ENCODE data around the gene NFE2L2. TPM values are rescaled to one million over a fixed set of nuclear protein-coding genes. Genes with fewer than 3 reads are reported as not detected.

NFE2L2 gene
- total RNA-seq, 4 donors from 2014 or later: 41.6 to 105 (median 65.2) TPM

DNA sequence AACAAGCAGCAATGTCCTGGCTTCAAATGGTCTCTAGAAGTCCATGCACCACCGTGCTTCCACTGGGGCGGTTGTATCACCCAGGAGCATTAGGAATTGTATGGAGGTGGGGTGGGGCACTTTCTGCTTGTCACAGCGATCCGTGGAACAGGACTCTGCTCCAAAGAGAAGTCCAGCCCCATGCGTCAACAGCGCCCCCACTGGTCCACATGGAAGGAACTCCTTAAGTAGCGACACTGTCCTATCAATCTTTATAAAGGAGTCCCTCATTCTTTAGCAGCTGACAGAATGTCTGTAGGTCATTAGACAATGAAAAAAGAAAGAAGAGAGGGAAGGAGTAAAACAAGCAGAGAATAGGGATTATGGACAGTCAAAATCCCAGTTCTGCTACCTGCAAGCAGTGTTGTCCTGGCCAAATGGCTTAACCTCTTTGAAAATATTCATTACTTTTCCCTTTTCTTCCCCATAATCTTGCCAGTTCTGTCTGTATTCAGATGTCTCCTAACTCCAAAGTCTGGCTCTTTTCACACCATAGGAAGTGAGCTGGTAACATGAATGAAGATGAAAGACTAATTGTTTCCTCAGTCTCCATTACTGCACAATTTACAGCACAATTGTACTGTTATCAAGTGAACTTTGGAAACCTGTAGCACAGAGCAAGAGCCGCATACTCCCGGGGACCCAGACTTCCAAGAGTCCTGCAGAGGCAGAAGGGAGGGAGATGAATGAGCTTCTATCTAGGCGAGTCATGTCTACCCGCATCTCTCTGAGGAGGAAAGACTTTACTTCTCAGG is 9.9 kb downstream of the NFE2L2 start:
- no peaks in the 10 kb centered on the region for H3K27me3 ChIP-seq
- in situ Hi-C loops (cut with MboI; ENCODE audit: low pct_ligation_motif_present in 1 of 4, low pct_unique_long_range_greater_than_20kb in 1 of 4, low sequenced_read_pairs in 3 of 4): no loop called here
- intact Hi-C loops (cut with DNase I; ENCODE audit: low total_unique reads): no loop called here
- peaks cover 36 to 93% (median 74%) of the 10 kb centered on the region in 4 donors for H3K4me1 ChIP-seq
- H3K9me3 ChIP-seq: no peaks in the 10 kb centered on the region
- peak overlapping the region in 1 of 4 donors; percentile 13 for H3K4me3 ChIP-seq
- H3K36me3 ChIP-seq: no peaks in the 10 kb centered on the region
- 37 to 40% methylated on average over 4 to 11 of the region's 11 CpGs for WGBS, 2 donors (ENCODE audit: low coverage in 1 of 2)
- peak overlapping the region; percentile 58 to 69 (median 66) for H3K27ac ChIP-seq
- DNase-seq: peak; percentile 88
- TF ChIP-seq POLR2AphosphoS5 (IDR thresholded peaks at IDR 0.05): peak in 1 of 3 donors; percentile 21
- TF ChIP-seq, protein P1, sequence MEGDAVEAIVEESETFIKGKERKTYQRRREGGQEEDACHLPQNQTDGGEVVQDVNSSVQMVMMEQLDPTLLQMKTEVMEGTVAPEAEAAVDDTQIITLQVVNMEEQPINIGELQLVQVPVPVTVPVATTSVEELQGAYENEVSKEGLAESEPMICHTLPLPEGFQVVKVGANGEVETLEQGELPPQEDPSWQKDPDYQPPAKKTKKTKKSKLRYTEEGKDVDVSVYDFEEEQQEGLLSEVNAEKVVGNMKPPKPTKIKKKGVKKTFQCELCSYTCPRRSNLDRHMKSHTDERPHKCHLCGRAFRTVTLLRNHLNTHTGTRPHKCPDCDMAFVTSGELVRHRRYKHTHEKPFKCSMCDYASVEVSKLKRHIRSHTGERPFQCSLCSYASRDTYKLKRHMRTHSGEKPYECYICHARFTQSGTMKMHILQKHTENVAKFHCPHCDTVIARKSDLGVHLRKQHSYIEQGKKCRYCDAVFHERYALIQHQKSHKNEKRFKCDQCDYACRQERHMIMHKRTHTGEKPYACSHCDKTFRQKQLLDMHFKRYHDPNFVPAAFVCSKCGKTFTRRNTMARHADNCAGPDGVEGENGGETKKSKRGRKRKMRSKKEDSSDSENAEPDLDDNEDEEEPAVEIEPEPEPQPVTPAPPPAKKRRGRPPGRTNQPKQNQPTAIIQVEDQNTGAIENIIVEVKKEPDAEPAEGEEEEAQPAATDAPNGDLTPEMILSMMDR (IDR thresholded peaks at IDR 0.05): peak; percentile 40 to 76 (median 61)
- TF ChIP-seq EP300 (IDR thresholded peaks at IDR 0.05; ENCODE audit: low read depth): no peak

DNA sequence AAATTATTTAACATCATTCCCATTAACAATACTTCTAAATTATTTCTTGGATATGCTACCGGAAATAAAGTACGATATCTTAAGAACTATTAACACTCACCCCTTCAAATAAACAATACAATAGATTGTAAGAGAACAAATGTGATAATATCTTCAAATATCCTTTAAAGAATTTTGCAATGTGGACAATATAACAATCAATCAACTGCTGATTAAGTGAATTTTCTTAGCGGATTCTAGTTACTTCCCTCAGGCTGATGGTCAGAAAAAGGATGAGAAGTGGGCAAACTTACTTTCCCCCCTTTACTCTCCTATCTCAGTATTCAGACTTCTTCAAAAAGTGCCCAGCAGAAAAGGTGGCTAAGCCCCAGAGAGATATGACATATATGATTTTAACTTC is 10.8 kb downstream of the NFE2L2 start:
- 56 to 69% methylated on average over 3 of the region's 3 CpGs for WGBS, 2 donors (ENCODE audit: low coverage in 1 of 2)
- TF ChIP-seq POLR2AphosphoS5 (IDR thresholded peaks at IDR 0.05): no peak
- TF ChIP-seq, protein P1 (IDR thresholded peaks at IDR 0.05): no peak
- TF ChIP-seq EP300 (IDR thresholded peaks at IDR 0.05; ENCODE audit: low read depth): no peak
- no peak for TF ChIP-seq POLR2A (IDR thresholded peaks at IDR 0.05)
- intact Hi-C loops (cut with DNase I; ENCODE audit: low total_unique reads): no loop called here
- no peak for DNase-seq
- Histone ChIP-seq H3K4me1 (peaks cover 36 to 93% (median 71%) of the 10 kb centered on the region in 4 donors), H3K27ac (peak overlapping the region; percentile 64 to 72 (median 68)), H3K27me3 (no peaks in the 10 kb centered on the region), H3K36me3 (no peaks in the 10 kb centered on the region), H3K4me3 (no peak overlapping the region), H3K9me3 (no peaks in the 10 kb centered on the region)
- in situ Hi-C loops (cut with MboI; ENCODE audit: low pct_ligation_motif_present in 1 of 4, low pct_unique_long_range_greater_than_20kb in 1 of 4, low sequenced_read_pairs in 3 of 4): no loop called here

DNA sequence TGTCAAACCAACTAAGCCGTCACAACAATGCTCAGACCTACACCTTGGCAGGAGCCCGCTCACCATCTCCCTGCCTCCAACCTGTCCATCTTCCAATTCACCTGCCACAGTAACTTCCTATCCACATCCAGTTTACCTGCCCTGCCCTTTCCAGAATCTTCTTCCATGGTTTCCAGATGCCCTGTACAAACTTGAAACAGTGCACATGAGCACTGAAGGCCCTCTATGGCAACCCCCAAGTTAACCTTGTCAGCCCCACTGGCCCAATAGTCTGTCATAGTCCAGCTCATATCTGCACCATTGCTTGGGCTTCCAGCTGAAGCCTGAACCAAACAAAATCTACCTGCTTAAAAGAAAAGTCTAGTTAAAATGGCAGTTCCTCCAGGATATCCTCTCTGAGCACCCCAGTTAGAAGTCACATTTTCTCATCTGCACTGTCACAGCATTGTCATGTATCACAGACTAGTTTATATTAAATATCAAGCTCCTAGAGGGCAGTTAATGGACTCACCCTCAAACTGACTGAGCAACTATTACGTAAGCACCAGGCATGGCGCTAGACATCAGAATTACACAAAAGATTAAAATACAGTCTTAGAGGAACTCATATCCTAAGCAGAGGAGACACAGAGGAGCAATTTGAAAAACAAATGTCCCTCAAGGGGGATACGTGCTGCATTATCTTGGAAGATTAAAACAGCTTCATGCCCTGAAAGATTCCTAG is 11.6 kb downstream of the NFE2L2 start:
- H3K9me3 ChIP-seq: no peaks in the 10 kb centered on the region
- intact Hi-C loops (cut with DNase I; ENCODE audit: low total_unique reads): no loop called here
- H3K27ac ChIP-seq: peak overlapping the region; percentile 62 to 75 (median 70)
- no peak for DNase-seq
- no peaks in the 10 kb centered on the region for H3K36me3 ChIP-seq
- TF ChIP-seq POLR2AphosphoS5 (IDR thresholded peaks at IDR 0.05): no peak
- TF ChIP-seq POLR2A (IDR thresholded peaks at IDR 0.05): no peak
- TF ChIP-seq, protein P1 (IDR thresholded peaks at IDR 0.05): no peak
- TF ChIP-seq EP300 (IDR thresholded peaks at IDR 0.05; ENCODE audit: low read depth): no peak
- no peak overlapping the region for H3K4me3 ChIP-seq
- WGBS, 2 donors (ENCODE audit: low coverage in 1 of 2): 86 to 89% methylated on average over 4 to 5 of the region's 5 CpGs
- H3K27me3 ChIP-seq: no peaks in the 10 kb centered on the region
- peaks cover 36 to 93% (median 76%) of the 10 kb centered on the region in 4 donors for H3K4me1 ChIP-seq
- in situ Hi-C loops (cut with MboI; ENCODE audit: low pct_ligation_motif_present in 1 of 4, low pct_unique_long_range_greater_than_20kb in 1 of 4, low sequenced_read_pairs in 3 of 4): no loop called here

DNA sequence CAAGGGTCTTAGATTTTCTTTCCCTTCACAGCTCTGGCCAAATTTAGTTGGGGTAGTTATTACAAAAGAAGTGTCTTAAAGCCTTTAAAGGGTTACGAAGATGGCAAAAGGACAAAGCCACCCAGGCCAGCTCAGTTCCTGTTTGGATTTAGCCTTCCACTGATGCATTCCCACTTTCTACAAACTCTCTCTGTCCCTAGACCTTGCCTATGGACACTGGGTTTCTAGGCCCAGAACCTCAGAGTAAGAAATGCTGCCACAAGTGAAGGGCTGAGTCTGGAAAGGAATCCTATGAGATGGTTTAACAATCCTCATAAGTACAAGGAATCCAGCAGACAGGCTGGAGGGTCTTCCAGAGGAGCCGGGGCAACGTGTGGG is 13.4 kb downstream of the NFE2L2 start:
- no peaks in the 10 kb centered on the region for H3K36me3 ChIP-seq
- H3K4me3 ChIP-seq: no peak overlapping the region
- no peaks in the 10 kb centered on the region for H3K27me3 ChIP-seq
- no peak for DNase-seq
- peaks cover 41 to 93% (median 66%) of the 10 kb centered on the region in 4 donors for H3K4me1 ChIP-seq
- intact Hi-C loops (cut with DNase I; ENCODE audit: low total_unique reads): no loop called here
- 81 to 100% methylated on average over 2 to 3 of the region's 3 CpGs for whole genome bisulfite sequencing, 2 donors (ENCODE audit: low coverage in 1 of 2)
- in situ Hi-C loops (cut with MboI; ENCODE audit: low pct_ligation_motif_present in 1 of 4, low pct_unique_long_range_greater_than_20kb in 1 of 4, low sequenced_read_pairs in 3 of 4): no loop called here
- H3K9me3 ChIP-seq: no peaks in the 10 kb centered on the region
- H3K27ac ChIP-seq: peak overlapping the region; percentile 62 to 75 (median 70)
- no peak for TF ChIP-seq EP300 (IDR thresholded peaks at IDR 0.05; ENCODE audit: low read depth)
- TF ChIP-seq, protein P1 (IDR thresholded peaks at IDR 0.05): no peak
- TF ChIP-seq POLR2A (IDR thresholded peaks at IDR 0.05): no peak
- no peak for TF ChIP-seq POLR2AphosphoS5 (IDR thresholded peaks at IDR 0.05)

Measured in transverse colon (tissue), 4 donors.